GM19351 (cell line): ENCODE measurements around the gene NFX1.

Experiments
- ATAC-seq: cut with Tn5 transposase; IDR thresholded peaks from one replicate; pipeline ENCODE4 v1.9.1; 2021; ENCODE audit warnings: mild to moderate bottlenecking, moderate library complexity; ENCODE audit not compliant: unreplicated experiment

The NFX1 gene

DNA sequence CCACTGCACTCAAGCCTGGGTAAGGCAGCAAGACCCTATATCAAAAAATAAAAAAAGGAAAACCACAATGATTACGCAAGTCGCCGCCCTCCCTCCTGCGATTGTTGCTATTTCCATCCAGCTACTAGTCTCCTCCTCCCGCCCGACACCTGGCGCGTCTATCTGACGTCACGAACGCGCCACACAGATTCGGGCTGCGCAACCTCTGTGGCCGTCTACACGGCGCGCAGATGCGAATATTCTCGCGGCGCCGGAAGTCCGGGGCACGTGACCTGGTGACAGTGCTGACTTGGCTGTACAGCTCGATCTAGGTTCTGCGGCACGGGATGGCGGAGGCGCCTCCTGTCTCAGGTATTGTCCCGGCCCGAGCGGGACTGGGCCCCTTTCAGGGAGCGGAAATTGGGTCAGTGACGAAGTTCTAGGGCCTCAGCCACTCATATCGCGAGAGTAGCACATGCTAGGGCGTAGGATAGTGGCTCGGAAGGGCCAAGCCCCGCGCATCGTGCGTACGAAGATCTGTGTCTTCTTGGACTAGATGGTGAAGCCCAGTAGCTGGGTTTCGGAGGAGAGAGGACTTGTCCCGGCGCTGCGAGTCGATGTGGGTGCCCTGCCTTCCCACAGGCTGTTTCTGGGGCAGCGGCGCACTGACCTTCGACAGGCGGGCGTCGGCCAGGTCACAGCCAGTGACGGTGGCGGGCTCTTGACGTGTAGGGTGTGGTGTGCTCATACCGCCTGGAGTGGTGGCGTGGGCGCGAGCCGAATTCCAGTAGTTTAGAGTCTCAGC is at the start of gene NFX1:
Gene NFX1, plus strand, starts transcription at position 270 of the 784 bp plus-strand sequence. Its CDS starts 57 bp downstream, at position 327.
- peak; percentile 84 for ATAC-seq

DNA sequence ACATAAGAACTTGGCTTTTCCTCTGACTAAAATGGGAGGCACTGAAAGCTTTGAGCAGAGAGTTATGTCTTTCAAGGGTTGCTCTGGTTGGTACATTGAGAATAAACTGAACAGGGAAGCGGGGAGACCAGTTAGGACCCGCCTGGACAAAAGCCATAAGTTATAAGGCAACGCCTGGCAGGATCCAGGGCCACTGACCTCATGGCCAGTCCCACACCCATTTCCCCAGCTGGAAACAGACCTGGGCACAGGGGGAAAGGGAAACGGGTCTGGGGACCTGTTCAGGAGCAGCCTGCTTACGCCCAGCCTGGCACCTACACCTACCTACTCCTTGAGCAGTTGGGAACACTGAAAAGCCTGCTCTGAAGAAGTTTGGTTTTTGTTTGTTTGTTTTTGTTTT is 49.0 kb upstream of the NFX1 start:
- no peak for ATAC-seq

DNA sequence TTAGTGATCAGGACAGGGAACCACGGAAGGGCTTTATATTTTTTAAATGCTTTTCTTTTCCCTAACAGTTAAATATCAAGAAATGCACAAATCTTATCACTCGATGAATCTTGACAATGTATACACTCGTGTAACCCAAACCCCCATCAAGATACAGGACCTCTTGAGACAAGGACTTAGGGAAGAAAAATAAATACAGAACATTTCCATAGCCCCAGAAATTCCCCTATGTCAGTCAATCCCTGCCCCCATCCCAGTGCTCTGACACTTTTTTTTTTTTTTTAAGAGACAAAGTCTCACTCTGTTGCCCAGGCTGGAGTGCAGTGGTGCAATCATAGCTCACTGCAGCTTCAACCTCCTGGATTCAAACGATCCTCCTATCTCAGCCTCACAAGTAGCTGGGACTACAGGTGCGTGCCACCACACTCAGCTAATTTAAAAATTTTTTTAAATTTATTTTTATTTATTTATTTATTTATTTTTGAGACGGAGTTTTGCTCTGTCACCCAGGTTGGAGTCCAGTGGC is 47.6 kb upstream of the NFX1 start:
- no peak for ATAC-seq

DNA sequence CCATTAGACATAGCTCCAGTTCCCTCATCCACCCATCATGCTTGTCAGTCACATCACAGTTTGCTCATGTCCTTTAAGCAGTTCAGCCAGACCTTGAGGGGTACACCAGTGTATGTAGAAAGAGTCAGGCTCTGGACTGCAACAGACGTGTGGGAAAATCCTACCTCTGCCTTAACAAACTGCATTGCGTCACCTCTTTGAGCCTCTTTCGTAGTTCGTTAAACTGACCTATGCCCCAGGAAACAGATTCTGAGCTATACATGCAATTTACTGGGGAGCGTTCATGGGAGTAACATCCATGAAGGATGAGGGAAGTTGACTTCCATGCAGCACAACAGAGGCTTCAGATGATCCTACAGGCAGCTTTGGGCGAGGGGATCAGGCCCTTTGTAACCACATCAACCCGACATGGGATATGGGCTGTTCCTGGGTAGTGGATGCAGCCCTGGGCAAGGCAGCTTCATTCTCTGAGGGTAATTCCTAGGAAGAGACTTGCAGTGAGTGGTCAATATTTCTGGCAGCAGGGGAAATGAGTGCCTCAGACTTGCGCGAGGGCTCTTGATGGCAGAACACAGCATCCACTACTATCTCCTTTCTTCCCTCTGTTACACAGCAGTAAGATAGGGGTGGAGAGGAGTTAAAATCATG is 46.1 kb upstream of the NFX1 start:
- no peak for ATAC-seq

DNA sequence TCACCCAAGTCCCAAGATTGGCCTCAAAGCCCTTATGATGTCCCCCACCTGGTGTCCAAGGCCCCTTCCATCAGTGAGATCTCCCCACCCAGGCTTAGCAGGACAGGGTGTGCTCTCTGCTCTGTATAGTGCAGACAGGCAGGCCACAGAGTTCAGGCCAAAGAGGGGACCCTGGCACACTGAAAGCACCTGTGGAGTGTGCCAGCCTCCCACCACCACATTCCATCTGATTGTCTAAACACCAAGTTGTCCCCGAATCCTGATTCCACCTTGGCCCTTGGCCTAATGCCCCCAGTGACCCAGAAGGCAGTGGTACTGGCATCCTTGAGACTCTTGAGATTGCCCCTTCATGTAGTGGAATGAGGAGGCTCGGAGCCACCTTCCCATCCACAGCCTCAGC is 45.0 kb upstream of the NFX1 start:
- ATAC-seq: no peak

DNA sequence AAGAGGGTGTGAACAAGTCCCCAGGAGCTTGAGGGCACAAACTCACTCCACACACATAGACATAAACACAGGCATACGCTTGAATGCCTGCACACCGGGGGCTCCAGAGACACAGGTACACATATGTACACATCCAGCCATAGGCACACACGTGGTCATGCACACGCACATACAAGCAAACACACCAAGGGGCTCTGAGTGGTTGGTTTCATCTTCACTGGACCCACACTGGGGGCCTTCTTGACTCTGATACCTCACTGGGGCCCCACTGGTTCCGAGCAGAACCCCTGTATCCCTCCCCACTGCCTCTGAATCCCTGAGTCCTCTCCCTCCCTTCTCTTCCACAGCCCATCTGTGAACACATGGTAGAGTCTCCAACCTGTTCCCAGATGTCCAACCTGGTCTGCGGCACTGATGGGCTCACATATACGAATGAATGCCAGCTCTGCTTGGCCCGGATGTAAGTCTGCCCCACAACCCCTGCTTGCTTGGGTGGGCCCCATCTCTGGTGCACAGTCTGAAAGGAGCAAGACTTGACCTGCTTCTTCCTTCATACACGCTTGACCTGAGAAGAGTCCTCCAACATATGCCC is 44.0 kb upstream of the NFX1 start:
- no peak for ATAC-seq

DNA sequence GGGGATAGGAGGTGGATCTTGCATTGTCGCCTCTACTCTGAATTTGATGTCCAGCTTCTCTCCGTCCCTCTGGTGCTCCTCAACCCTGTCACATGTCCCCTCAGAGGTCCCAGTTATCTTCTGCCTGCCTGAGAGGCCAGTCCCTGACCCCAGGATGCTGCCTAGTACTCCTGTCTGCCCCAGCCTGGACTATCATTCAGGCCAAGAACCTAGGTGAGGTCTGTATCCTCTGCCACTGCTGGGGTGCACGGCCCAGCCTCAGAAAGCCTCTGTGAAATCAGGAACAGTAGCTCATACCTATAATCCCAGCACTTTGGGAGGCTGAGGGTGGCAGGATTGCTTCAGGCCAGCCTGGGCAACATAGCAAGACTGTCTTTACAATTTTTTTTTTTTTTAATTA is 41.7 kb upstream of the NFX1 start:
- no peak for ATAC-seq

DNA sequence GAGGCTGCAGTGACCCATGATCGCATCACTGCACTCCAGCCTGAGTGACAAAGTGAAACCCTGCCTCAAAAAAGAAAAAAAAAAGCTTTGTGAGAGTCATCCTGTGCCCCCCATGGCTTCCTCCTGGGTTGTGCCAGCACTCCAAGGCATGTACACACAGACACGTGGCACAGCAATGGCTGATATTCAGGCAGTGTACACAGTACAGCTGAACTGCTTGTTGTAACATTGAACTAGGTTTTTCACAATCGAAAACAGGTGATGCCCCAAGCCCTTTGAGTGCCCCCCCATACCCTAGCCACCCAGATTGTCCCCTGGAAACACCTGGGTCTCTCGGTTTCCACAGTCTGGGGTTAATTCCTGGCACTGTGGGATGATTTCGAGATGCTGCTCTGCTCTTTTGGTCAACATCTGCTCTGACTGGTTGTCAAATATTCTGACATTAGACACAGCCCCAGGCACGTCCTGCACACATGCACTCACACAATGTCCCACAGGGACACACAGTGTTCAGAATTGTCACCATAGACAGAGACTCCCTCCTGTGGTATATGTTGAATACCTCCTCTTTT is 41.1 kb upstream of the NFX1 start:
- peak; percentile 52 for ATAC-seq

DNA sequence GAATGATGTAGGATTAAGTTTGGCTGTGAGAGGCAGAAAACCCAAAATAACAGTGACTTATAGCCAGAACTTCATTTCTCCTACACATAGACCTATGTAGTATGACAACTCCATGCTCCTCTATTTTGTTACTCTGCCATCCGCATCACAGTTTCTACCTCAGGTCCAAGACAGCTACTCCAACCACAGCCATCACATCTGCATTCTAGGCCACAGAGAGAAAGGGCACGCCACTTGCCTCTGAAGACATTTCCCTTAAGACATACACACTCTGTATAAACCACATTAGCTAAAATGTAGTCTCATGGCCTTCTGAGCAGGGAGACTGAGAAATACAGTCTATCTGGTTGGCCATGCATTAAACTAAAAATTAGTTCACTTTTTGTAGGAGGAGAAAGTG is 40.3 kb upstream of the NFX1 start:
- ATAC-seq: no peak

DNA sequence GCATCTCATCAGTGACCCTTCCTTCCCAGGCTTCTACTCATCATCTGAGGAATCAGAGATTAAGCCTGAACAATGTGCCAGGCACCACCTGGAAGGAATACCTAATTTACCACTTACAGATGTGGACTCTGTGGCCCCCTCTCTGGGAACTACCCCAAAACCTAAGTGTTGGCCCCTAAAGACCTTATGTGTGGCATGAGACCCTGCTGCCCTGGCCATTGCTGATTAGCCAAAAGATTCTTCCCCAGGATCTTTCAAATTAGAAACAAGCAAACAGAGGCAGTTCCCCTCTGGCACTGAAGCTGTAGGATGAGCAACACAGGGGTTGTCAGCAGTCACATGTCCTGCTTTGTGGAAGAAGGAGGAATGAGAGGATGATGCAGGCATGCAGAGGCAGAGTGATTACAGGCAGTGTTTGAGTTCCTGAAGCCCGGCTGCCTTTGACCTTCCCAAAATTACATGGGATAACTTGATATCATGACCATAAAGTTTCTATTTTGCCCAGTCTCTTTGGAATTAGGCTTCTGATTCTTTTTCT is 39.8 kb upstream of the NFX1 start:
- no peak for ATAC-seq

DNA sequence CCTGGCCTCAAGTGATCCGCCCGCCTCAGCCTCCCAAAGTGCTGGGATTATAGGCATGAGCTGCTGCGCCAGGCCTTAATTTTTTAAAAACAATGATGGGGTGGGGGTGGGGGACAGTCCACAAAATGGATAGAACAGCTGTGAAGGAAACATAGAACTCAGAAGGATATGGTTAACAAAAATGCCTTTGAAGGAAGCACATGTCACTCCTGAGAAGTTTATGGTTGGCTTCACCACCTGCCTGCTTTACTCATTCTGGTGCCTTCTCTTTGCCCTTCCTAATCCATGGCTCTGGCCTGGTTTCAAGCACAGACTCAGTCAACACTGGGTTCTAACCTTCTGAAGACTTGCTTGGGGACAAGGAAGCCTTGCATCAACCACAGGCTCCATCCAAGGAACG is 36.1 kb upstream of the NFX1 start:
- no peak for ATAC-seq

DNA sequence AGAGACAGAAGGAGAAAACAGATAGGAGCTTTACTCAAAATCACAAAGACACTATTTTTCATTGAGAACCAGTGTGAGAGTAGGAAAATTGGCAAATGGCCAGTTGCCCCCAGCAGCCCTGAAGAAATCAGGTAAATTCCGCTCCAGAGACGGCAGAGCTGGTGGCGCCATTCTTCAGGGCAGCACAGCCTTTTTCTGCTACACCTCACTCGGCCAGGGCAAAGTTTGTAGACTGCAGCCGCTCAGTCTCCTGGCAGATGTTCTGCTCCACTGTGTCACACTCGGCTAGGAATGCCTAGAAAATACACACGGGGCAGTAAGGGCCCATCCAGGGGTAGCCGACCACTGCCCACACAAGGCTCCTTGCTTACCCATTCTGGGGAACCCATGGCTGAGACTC is 35.3 kb upstream of the NFX1 start:
- ATAC-seq: no peak

DNA sequence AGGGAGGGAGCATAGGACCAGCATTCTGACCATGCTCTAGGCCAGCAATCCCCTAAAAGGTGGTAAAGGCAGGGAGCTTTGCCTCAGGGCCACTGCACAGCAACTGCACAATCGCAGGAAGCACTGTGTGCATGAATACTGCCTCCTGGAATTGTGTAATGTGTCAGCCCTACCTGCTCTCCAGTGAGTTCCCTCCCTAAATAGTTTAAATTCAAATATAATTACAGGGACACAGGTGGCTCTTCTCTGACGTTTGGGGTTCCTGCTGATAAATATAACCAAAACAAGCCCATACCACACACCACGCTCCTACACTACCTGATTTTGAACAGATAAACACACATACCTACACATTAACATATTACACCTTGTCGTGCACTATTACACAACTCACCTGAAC is 34.8 kb upstream of the NFX1 start:
- ATAC-seq: no peak

DNA sequence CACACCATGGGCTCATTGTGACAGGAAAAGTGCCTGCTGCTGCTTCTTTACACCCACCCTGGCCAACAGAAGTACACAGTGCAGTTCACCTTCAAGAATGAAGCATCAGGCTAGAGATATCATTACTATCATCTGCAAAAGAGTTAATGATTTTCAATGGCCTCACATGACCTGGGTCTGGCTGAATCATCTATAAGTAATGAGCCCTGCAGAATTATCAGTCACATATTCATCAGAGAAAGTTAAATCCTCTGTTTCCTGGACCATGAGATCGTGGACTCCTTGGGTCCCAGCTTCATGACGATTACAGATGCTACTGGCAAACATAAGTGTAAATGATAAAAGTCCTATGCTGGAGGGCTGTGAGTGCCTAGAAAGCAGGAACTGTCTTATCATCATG is 34.1 kb upstream of the NFX1 start:
- no peak for ATAC-seq

DNA sequence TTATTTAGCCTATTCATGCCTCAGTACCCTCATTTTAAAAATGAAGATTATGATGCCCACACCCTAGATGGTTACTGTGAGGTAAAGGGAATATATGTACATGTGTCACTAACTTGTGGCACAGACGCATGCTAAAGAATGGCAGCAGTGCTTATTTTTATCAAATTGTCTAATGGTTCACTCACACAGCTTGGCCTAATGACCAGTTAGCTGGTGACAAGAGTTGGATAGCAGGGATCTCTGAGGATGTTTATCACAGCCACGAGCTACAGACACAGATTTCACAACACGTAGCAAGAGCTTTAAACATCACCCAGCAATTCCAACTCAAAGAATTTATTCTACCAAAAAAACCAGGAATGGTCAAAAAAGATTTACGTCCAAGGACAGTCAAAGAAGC is 33.0 kb upstream of the NFX1 start:
- no peak for ATAC-seq

DNA sequence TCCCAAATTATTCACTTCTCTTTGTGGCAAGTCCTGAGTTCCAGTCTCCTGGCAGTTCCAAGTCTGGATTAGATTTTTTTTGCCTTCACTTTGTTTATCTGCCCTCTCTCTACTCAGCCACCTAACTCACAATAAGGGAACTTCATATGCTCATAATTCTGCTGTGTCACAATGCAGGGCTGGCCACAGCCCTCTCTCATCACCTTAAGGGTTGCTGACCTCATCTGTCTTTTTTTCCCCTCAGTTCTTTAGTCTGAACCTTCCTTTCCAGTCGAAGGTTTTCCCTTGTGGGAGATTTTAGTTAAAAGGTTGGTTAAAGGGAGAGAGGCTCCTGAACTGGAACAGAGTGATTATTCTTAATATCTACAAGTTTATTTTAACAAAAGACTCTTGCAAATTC is 29.9 kb upstream of the NFX1 start:
- ATAC-seq: no peak

DNA sequence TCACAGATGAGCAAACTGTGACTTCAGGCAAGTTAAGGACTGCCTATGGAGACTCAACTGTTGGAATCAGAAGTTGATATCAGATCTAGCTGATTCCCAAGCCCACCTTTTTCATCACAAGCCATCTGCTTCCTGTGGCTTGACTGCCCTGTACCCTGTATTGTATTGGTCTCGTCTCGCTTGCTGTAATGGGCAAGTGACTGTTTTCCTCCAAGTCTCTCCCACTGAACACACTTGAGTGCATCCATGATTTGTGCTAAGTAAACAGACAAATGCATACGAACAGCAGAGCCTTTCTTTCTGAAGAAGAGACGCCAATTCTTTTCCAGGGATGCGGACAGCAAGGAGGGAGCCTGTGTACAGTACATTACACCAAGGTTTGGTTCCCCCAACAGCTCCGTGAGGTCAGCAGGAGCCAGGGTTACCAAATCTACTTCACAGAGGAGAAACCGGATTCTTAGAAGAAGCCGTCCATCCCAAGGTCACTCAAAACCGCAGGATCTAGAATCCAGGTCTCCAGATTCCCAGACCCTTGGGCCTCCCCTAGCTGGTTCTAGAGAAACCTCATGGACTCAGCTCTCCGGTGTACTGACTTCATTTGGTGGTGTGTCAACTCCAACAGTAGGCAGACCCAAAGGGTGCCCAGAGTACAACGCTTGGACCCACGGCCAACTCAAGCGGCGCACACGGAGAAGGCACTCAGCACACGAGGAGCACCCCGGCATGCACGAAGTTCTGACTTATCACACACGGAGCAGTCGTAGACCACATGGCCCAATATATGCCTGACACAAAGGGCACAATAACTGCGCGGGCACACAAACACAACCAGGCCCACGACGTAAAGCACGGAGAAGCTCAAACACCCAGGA is 26.9 kb upstream of the NFX1 start:
- ATAC-seq: peak; percentile 17

DNA sequence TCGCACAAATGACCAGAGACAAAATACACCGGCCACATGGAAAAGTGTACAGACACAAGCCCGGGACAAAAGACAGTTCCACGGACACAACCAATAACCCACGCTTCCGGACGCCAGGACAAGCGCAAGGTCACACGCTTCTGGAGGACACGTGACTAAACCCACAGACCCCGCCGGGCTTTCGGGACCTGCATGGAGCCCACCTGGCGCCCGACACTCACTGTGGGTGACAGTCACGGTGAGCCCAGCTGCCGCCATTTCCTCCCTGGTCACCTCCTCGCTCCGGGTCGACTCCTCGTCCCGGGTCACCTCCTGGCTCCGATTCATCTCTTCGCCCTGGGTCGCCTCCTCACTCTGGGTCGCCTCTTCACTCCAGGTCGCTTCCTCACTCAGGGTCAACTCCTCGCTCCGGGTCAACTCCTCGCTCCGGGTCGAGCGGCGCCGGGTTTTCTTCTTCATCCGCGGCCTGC is 26.3 kb upstream of the NFX1 start:
- ATAC-seq: peak; percentile 34

DNA sequence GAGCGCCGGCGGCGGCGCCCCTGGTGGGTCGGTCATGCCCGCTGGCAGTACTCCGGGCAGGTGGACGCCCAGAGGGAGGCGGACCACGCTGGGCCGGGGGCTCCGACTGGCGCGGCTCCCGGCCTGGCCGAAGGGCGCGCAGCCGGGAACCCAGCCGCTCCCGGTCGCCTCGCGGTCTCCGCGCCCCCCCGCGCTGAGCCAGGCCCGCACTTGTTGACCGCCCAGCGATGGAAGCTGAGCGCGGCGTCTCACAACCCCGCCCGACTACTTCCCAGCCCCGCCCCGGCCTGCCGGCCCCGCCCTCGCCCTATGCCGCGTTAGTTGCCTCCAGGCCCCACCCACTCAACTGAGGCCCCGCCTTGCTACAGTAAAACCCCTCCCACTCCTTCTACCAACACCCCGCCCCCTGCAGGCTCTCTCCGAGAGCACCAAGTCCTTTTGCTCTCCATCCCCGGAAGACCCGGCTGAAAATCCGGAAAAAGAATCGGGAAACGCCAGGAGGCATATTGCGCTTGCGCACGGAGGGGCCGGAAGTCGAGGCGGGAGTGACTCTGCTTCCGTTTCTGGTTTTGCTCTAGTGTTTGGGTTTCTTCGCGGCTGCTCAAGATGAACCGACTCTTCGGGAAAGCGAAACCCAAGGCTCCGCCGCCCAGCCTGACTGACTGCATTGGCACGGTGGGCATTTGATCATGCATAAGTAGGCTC is 25.7 kb upstream of the NFX1 start, which contains the start of the genes BAG1 and CHMP5:
Gene BAG1, minus strand, starts transcription at position 236 of the 705 bp plus-strand sequence.
Gene CHMP5, plus strand, starts transcription at position 577 of the 705 bp plus-strand sequence. Its CDS starts 30 bp downstream, at position 607.
- peak; percentile 70 for ATAC-seq
